ENCODE results near the gene OR1K1.
"Not testable (repeated sequence)": the region's sequence is repeated elsewhere in the genome, so short reads cannot be mapped to it uniquely, and the experiment has no call there.

The OR1K1 gene

GRCh38 chr9:122814545-122814944 lies 14.6 kb downstream of the OR1K1 start:
- no peak for DNase-seq

DNA sequence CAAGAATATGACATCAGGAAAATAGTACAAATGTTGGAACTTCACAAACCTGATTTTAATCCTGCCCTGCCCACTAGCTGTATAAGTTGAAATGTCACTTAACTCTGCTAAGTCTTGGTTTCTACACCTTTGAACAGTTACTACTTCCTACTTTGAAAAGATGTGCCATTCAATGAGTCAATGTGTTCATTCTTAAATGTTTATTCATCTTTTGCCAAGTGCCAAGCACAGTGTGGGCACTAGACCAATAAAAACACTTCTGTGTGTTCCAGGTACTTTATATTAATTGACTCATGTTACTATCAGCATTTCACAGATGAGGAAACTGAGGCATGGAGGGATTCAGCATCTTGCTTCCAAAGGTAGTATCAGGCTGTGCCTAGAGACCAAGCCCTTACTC lies 15.6 kb downstream of the OR1K1 start:
- no peak for DNase-seq

DNA sequence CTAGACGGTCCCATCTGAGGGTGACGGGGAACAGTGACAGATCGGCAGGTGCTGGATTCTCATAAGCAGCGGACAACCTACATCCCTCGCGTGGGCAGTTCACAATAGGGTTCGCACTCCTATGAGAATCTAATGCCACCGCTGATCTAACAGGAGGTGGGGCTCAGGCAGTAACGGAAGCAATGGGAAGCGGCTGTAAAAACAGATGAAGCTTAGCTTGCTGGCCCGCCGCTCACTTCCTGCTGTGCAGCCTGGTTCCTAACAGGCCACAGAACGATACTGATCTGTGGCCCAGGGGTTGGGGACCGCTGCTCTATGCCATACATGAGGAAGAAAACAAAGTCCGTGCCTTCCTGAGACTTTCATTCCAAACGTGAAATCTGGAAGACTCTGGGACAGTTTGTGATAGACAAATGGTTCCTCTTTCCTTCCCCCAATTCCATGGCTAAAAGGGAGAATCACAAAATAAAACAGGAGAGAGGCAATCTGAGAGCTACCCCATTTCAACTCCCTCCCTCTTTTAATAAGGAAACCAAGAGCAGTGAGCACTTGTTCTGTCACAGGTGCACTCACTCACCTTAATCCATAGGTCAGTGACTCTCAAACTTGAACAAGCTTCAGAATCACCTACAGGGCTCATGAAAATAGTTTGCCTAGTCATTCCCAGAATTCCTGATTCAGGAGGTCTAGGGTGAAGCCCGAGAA lies 16.4 kb downstream of the OR1K1 start:
- no peak for DNase-seq

DNA sequence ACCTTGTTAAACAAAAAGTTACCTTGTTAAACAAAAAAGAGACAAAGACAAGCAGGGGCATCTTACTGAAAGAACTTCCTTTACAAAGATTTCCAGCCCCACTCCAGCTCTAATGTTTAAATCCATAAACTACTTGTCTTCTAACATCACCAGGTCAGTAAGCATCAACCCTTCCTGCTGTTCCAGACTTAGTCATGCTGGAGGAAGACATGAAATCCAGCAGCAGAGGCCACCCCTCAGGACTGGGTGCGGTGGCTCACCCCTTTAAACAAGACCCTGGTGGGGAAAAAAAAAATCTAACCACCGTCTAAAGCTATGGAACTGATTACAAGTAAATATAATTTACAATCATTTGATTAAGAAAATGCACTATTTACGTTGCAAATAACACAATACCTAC lies 19.4 kb downstream of the OR1K1 start:
- DNase-seq: no peak

- no peak for DNase-seq
Observed at GRCh38 chr9:122819791-122820489, 20.0 kb downstream of the OR1K1 start.

DNA sequence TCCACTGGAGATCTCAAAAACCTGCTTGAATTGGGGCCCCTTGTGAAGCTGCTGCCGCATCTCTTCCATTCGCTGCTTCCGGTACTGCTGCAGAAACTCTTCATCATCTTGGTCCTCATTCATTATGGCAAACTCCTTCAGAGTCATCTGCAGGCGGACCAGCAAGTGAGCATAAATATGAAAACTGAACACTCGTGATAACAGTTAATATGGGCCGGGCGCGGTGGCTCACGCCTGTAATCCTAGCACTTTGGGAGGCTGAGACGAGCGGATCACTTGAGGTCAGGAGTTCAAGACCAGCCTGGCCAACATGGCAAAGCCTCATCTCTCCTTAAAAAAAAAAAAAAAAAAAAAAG lies 20.5 kb downstream of the OR1K1 start:
- DNase-seq: no peak

GRCh38 chr9:122821278-122821943 lies 21.5 kb downstream of the OR1K1 start:
- peak; percentile 75 to 90 for DNase-seq

DNA sequence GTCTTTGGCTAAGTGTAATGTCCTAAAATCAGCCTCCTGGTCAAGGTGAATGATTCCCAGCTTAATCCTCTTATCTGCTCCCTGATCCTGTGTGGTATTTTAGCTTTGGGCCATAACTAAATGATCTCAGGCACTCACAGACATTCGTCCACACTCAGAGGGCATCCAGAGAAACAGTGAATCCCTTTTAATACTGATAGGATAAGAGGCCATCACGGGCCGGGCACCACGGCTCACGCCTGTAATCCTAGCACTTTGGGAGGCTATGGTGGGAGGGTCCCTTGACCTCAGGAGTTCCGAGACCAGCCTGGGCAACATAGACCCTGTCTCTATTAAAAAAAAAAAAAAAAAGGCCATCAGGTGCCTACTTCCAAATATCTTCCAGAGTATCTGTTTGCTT lies 22.1 kb downstream of the OR1K1 start:
- peak; percentile 23 to 69 for DNase-seq

DNA sequence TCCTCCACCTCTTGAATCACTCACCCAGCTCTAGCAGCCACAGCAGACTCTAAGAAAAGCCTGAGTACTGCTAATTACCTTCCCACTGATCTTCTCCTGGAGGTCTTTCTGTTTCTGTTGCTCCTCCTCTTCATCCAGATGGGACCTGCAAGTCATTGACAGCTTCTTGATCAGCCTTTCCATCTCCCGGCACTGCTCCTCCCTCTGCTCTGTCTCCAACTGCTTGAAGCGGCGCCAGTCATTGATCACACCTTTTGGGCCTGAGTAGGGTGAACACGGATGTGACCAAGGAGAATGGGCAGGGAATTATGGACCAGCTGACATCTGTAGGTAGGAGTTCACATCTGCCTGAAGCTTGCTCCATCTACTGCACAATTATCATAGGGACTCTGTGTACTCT lies 23.0 kb downstream of the OR1K1 start:
- no peak for DNase-seq

DNA sequence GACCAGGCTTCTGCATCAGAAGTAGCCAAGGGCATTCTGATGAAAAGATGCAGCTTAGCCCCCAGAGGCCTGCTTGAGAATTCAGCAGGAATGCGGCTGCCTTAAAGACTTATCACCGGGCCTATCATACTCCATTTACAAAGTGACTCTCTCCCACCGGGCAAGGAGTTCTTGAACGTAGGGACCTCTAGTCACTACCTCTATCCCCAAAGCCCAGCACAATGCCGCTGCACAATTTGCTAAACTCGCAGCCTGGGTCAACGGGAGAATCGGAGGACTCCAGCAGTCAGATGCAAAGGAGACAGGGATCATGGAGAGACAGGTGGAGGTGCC lies 27.8 kb downstream of the OR1K1 start:
- peak in 1 of 2 experiments; percentile 59 for DNase-seq

DNA sequence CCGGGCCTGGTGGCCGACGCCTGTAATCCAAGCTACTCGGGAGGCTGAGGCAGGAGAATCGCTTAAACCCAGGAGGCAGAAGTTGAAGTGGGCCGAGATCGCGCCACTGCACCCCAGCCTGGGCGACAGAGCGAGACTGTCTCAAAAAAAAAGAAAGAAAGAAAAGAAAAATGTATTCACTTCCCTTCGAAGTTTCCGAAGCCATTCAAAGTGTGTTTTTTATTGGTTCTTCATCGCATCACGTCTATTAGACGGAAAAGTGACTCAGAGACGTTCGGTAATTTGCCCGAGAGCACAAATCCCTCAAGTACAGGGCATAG lies 29.0 kb downstream of the OR1K1 start:
- not testable (repeated sequence) for DNase-seq

GRCh38 chr9:122832194-122832593 lies 32.3 kb downstream of the OR1K1 start:
- no peak for DNase-seq

DNA sequence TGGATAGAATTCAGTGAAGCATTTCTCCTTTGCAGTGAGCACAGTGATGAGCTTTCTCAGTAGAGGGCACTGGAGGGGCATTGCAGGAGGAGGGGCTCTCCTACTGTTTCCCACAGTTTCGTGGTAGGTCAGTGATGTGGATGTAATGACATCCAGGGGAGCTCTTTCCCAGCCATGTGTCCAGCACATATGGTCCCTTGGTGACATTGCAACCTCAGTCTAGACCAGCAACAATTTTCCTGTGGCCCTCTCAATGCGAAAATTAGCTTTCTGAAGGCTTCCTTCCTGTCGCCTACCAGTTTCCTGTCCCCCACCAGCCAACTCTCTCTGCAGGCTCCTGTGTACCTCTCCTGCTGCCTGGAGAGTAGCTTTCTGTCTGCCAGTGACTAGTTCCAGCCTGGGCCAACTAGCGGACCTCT lies 35.4 kb downstream of the OR1K1 start:
- DNase-seq: peak in 1 of 2 experiments; percentile 35

DNA sequence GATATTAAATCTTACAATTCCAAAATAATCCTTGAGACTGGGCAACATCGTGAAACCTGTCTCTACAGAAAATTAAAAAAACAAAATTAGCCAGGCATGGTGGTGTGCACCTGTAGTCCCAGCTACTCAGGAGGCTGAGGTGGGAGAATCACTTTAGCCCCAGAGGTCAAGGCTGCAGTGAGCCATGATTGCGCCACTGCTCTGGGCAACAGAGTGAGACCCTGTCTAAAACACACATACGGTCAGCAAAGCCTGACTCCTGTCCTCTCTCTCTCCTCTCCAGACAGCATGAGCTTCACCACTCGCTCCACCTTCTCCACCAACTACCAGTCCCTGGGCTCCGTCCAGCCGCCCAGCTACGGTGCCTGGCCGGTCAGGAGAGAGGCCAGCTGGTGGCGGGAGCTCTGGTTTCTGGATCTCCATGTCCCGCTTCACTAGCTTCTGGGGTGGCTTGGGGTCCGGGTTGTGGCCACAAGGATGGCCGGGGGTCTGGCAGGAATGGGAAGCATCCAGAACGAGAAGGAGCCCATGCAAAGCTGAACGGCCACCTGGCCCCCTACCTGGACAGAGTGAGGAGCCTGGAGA lies 37.4 kb downstream of the OR1K1 start:
- no peak for DNase-seq

- DNase-seq: not testable (repeated sequence)
Observed at GRCh38 chr9:122838441-122838840, 38.5 kb downstream of the OR1K1 start.

DNA sequence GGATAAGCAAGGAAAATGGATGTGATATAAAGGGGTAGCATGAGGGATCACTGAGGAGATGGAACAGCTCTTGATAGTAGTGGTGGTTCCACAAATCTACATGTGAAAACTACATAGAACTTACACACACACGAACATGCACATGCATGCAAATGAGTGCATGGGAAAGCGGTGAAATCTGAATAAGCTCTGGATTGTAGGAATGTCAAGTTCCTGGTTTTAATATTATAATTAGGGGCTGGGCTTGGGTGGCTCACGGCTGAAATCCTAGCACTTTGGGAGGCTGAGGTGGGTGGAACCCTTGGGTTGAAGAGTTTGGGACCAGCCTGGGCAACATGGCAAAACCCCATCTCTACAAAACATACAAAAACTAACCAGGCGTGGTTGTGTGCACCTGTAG lies 41.6 kb downstream of the OR1K1 start:
- DNase-seq: no peak

DNA sequence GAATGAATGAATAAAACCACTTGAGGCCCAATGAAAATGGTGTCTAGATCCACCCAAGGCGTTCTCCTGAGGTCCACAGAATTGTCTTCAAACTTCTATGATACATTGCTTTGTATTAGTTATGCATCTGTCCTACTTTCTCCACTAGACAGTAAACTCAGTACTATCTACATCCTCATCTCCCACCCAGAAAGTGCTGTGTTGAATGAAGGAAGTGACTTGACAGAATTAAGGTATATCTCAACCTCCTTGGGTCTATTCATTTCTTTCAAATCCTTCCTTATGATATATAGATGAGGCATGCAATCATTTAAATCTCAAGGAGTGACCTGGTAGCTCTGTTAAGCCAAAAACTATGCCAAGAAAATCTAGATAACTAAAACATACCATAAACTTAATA lies 44.2 kb downstream of the OR1K1 start:
- no peak for DNase-seq

DNA sequence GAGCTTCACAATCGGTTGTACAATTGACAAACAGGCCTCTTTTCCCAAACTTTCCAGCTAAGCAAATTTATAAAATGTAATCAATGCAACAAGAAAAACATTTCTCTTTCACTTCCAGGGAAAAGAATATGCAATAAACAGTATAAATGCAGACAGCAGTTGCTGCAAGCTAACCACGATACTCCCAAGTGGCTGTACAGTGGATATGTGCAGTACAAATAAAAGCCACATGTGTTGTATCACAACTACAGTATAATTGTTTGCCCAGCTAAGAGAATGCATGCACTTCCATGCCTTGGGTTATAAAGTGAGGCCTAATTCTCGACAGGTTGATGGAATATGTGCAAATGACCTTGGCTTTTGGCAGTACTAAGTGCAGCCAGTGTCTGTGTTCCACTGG lies 45.2 kb downstream of the OR1K1 start:
- no peak for DNase-seq

- no peak for DNase-seq
Observed at GRCh38 chr9:122846371-122846940, 46.5 kb downstream of the OR1K1 start.

DNA sequence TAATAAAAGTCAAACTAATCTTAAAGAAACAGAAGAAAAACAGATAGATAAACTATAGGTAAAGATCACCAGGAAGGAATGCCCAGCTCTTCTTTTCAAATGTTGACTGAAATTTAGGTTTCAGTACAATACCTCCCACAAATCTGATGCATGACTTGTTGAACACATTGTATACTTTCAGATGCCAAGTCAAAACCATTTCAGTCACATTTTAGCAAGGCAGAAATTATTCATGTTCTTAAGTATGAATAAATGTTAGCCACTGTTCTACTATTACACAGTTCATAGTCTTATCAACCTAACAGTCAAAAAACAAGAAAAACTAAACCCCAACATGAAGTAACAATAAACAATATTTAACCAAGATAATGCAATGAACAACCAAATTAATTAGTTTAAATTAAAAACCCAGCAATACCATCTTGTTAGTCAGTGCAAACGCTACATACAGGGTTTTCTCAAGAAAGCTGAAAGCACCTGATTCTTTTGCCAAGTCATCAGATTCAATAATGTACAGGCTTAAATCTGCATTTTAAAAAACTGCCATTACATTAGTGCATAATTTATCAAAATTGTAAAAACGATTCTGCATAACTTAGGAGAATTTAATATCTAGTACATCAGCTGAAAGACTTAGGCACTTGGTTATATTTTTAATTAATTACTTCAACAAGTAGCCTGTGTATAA lies 48.5 kb downstream of the OR1K1 start:
- no peak for DNase-seq

Measured in NCI-H524 (cell line).